Measurements from ENCODE around the gene TOP3A.
"Not testable (repeated sequence)": the region's sequence is repeated elsewhere in the genome, so short reads cannot be mapped to it uniquely, and the experiment has no call there.

Gene TOP3A

GRCh38 chr17:18323507-18324139 is 8.8 kb upstream of the TOP3A start:
- no peak for DNase-seq (ENCODE audit: low read depth in 2 of 2)

- no peak for DNase-seq (ENCODE audit: low read depth in 2 of 2)
These were observed 8.2 kb upstream of the TOP3A start for GRCh38 chr17:18323007-18323406.

- no peak for DNase-seq (ENCODE audit: low read depth in 2 of 2)
These were observed 7.7 kb upstream of the TOP3A start for GRCh38 chr17:18322522-18322921.

- no peak for DNase-seq (ENCODE audit: low read depth in 2 of 2)
These were observed 6.5 kb upstream of the TOP3A start for GRCh38 chr17:18321309-18321708.

DNA sequence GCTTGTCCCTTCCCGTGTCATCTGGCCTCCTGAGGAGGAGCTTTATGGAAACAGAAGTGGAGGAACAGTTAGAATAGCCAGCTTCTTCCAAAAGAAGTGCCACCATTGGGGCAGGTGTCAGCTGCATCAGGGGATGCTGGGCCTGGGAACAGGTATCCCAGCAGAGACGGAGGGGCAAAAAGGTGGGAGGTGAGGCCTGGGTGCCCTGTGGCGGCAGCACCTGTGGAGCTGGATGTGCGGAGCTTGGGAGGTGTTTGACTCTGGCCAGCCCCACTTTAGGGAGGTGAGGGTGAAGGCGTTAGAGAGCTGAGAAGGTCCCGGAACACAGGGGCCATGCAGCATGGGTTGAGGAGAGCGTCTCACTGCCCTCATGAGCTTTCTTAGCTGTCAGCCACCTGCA is 5.5 kb upstream of the TOP3A start:
- no peak for DNase-seq (ENCODE audit: low read depth in 2 of 2)

- no peak for DNase-seq (ENCODE audit: low read depth in 2 of 2)
These were observed 4.9 kb upstream of the TOP3A start for GRCh38 chr17:18319604-18320256.

GRCh38 chr17:18318771-18319450 is 4.1 kb upstream of the TOP3A start:
- DNase-seq (ENCODE audit: low read depth in 2 of 2), result no peak

GRCh38 chr17:18318117-18318516 is 3.3 kb upstream of the TOP3A start:
- no peak for DNase-seq (ENCODE audit: low read depth in 2 of 2)

DNA sequence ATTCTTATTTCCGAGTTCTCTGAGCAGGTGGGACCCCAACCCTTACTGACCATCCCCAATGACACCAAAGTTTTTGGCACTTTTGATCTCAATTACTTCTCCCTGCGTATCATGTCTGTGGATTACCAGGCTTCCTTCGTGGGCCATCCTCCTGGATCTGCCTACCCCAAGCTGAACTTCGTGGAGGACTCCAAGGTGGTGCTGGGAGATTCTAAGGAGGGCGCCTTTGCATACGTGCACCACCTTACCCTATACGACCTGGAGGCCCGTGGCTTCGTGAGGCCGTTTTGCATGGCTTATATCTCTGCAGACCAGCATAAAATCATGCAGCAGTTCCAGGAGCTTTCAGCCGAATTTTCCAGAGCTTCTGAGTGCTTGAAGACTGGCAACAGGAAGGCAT is 1.2 kb upstream of the TOP3A start:
- no peak for DNase-seq (ENCODE audit: low read depth in 2 of 2)

DNA sequence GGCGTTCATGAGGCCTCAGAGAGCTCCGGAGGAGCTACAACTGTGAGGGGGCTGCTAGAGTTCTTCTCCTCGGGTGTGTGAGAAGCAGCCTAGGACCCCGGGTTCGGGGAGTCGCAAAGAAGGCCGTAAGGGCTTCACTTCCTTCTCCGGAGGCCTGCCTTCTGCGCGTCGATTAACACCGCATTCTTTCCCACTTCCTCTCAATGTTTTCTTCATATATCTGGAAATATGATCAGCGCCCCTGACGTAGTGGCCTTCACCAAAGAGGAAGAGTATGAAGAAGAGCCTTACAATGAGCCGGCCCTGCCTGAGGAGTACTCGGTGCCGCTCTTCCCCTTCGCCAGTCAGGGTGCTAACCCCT is 748 bp upstream of the TOP3A start:
- DNase-seq (ENCODE audit: low read depth in 2 of 2), result peak in 1 of 2 experiments; percentile 9

GRCh38 chr17:18314059-18314730 is 599 bp downstream of the TOP3A start:
- no peak for DNase-seq (ENCODE audit: low read depth in 2 of 2)

- no peak for DNase-seq (ENCODE audit: low read depth in 2 of 2)
These were observed 5.6 kb downstream of the TOP3A start for GRCh38 chr17:18309202-18309601.

DNA sequence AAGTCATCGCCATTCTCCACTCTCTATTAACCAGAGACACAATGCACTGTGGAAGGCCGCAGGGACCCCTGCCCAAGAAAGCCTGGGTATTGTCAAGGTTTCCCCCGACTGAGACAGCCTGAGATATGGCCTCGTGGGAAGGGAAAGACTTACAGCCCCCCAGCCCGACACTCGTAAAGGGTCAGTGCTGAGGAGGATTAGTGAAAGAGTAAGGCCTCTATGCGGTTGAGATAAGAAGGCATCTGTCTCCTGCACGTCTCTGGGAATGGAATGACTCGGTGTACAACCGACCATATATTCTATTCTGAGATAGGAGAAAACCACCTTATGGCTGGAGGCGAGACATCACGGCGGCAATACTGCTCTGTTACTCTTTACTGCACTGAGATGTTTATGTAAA is 11.6 kb downstream of the TOP3A start:
- DNase-seq (ENCODE audit: low read depth in 2 of 2), result not testable (repeated sequence)

DNA sequence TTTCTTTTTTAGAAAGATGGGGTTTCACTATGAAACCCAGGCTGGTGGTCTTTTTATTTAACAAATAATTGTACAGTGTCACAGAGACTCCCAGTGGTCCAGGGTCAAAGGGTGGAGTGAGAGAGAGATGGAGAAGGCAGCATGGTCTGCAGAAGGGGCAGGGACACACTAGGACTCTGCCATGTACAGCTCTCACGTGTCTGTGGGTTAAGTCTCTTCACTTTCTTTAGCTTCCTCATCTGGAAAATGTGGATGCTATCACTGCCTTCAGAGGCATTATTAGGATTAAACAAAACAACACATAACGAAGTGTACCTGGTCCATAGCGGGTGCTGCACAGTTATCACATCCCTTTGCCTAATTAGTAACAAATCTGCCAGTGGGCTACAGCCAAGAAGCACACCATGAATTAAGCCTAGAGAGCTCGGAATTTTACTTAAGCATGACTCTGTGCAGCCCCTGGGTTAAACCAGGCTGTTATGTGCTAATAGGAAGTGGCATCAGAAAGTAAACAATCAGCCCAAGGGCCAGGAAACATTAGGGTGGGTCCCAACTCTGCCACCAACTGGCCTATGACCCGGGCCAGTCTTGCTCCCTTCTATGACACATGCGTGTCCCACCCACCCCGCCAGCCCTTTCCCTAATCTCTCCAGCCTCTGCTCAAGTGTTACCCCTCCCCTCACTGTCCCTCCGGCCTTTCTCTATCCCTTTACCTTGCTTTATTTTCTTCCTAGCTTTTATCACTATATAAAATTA is 13.9 kb downstream of the TOP3A start:
- DNase-seq (ENCODE audit: low read depth in 2 of 2), result no peak

- not testable (repeated sequence) for DNase-seq (ENCODE audit: low read depth in 2 of 2)
These were observed 16.7 kb downstream of the TOP3A start for GRCh38 chr17:18298061-18298460.

DNA sequence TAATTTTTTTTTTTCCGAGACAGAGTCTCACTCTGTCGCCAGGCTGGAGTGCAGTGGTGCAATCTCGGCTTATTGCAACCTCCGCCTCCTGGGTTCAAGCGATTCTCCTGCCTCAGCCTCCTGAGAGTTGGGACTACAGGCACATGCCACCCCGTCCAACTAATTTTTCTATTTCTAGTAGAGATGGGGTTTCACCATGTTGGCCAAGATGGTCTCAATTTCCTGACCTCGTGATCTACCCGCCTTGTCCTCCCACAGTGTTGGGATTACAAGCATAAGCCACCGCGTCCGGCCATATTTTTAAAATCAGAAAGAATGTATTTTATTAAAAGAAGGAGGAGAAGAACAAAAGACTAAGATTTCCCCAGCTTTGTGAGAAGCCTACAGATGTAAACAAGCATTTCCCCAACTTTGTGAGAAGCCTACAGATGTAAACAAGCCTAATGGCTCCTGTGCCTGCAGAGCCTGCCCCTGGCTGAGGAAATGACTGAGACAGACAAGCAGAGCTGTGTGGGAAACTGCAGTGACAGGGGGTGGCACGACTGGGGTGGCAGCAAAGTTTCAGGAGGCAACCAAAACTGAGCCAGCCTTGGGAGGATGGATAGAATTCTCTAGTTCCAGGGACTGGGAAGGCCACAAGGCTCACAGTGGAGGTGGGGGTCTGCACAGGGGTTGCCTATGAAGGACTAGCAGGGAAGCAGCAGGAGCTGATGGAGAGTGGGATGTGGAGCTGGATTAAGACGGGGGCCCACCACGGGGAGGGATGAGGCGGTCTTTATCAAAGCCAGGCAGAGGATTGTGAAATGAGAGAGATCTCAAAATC is 22.9 kb downstream of the TOP3A start:
- no peak for DNase-seq (ENCODE audit: low read depth in 2 of 2)

DNA sequence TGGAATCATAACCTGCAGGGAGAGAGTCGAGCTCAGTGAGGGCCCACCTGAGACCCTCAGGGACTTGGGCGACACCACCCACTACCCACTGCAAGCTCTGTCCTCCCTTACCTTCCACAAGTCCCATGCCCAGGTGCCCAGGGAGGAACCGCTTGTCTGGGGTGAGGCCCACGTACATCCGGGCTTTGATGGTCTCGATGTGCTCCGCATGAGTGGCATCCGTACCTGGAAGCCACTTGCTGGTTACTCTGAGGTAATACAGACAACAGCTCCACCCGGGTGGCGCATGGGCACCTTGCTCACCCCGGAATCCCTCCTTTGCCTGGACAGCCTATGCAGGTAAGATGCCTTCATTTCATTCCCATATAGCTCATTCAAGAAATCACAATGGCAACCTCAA is 29.5 kb downstream of the TOP3A start:
- DNase-seq (ENCODE audit: low read depth in 2 of 2), result no peak

- no peak for DNase-seq (ENCODE audit: low read depth in 2 of 2)
These were observed 33.0 kb downstream of the TOP3A start for GRCh38 chr17:18281788-18282187.

DNA sequence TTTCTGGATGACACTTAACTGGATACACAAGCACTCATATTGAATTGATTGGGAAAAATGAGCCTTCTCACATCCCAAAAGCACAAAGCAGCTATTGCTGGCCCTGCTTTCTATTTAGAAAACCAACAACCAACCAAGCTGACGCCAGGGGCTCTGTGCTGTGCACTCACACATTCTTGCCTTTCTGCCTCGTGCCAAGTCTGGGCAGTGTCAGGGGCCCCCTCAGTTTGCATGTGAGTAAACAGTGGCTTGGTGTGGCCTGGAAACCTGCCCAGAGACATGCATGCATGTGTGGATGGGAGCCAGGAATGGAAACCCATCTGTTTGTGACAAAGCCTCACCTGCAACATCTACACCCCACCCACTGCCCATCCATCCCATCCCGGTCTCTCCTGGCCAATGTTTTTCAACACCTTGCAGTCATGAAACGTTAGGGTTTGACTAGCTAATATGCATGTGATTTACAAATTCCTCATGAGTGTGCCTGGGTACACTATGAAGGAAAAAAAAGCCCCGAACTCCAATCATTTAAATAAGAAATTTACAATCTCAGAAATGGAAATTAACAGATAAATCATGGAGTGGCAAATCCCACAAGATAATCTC is 33.9 kb downstream of the TOP3A start:
- DNase-seq (ENCODE audit: low read depth in 2 of 2), result no peak

- DNase-seq (ENCODE audit: low read depth in 2 of 2), result no peak
These were observed 34.5 kb downstream of the TOP3A start for GRCh38 chr17:18280249-18280648.

GRCh38 chr17:18278867-18279266 is 35.9 kb downstream of the TOP3A start:
- DNase-seq (ENCODE audit: low read depth in 2 of 2), result no peak

All from stimulated activated CD4-positive, alpha-beta T cell treated with anti-CD3 and anti-CD28 coated beads, Interleukin-12 subunit alpha, Interleukin-12 subunit beta, amount 100 ng/mL, for 24 hours (primary cell).